HepG2 (cell line): Measurements from ENCODE around the gene ARFGEF3. TPM values are rescaled to one million over a fixed set of nuclear protein-coding genes. Genes with fewer than 3 reads are reported as not detected.

Experiments used
- AHDC1 ChIP-seq: sonication (generic); formaldehyde crosslinking; IDR thresholded peaks from 2 replicates; pipeline ENCODE4 v1.5.1; 2020; ENCODE audit warnings: mild to moderate bottlenecking, missing genetic modification reagents, borderline replicate concordance
- ARID5B ChIP-seq: IDR thresholded peaks from 2 replicates; pipeline ENCODE4 v1.4.0; 2020; ENCODE audit warnings: mild to moderate bottlenecking, missing genetic modification reagents
- CHD4 ChIP-seq: fragments of 200-600 bp; sonication (generic); IDR thresholded peaks from 2 replicates; pipeline ENCODE4 v1.7.0; 2017; ENCODE audit warnings: mild to moderate bottlenecking, low read length, borderline replicate concordance
- DNMT1 ChIP-seq: sonication (generic); formaldehyde crosslinking; IDR thresholded peaks from 2 replicates; pipeline ENCODE4 v1.5.1; 2020; ENCODE audit warnings: mild to moderate bottlenecking, missing genetic modification reagents
- FOXO1 ChIP-seq: sonication (generic); formaldehyde crosslinking; IDR thresholded peaks from 2 replicates; pipeline ENCODE4 v1.4.0; 2020; ENCODE audit warnings: missing genetic modification reagents
- KDM1A ChIP-seq: IDR thresholded peaks from 2 replicates; pipeline ENCODE4 v1.6.1; 2016; ENCODE audit warnings: missing compliant biosample characterization
- MEIS2 ChIP-seq: sonication (generic); formaldehyde crosslinking; IDR thresholded peaks from 2 replicates; pipeline ENCODE4 v1.9.0; 2021; ENCODE audit warnings: mild to moderate bottlenecking, missing genetic modification reagents
- PHB2 ChIP-seq: fragments of 450-650 bp; IDR thresholded peaks from 2 replicates; pipeline ENCODE4 v1.6.1; 2018; ENCODE audit not compliant: partially characterized antibody
- ZFP36L2 ChIP-seq: sonication (generic); formaldehyde crosslinking; IDR thresholded peaks from 2 replicates; pipeline ENCODE4 v1.4.0; 2020; ENCODE audit warnings: missing genetic modification reagents
- ZNF605 ChIP-seq: sonication (generic); formaldehyde crosslinking; IDR thresholded peaks from 2 replicates; pipeline ENCODE4 v1.8.0; 2022; ENCODE audit warnings: mild to moderate bottlenecking, missing genetic modification reagents
- ZNF687 ChIP-seq: sonication (generic); formaldehyde crosslinking; IDR thresholded peaks from 2 replicates; pipeline ENCODE4 v1.5.1; 2020; ENCODE audit warnings: mild to moderate bottlenecking, missing genetic modification reagents, moderate library complexity
- ZNF792 ChIP-seq: IDR thresholded peaks from 2 replicates; pipeline ENCODE4 v1.6.1; 2016
- polyA plus RNA-seq, 8 experiments: library from polyadenylated mRNA; depleted of rRNA in 3 of 8; stranded (reverse) in 7 of 8; unstranded in 1 of 8; fragments of >200 nt; fragmentation: Illumina TruSeq in 4 of 8; extraction: Trizol in 4 of 8; gene quantifications; 2 replicates each; pipeline versions ENCODE4 v1.2.1 to v1.2.3, GENCODE V29; 2011 to 2016; ENCODE audit warnings: low read depth in 4 of 8, missing spikeins in 1 of 8, mixed read lengths in 1 of 8; ENCODE audit not compliant: insufficient read depth in 1 of 8
- total RNA-seq, 5 experiments: library from RNA; depleted of rRNA; stranded (reverse); fragments of >200 nt; fragmentation: Illumina TruSeq; extraction: Trizol; gene quantifications; 2 replicates each; pipeline ENCODE4 v1.2.3, GENCODE V29; 2016; ENCODE audit warnings: low read depth in 1 of 5
- TF ChIP-seq, protein P1 (sequence below): sonication (generic); formaldehyde crosslinking; IDR thresholded peaks from 2 replicates; pipeline ENCODE4 v1.5.0; 2020; ENCODE audit warnings: mild to moderate bottlenecking, missing genetic modification reagents

Gene ARFGEF3
- total and polyA plus RNA-seq, 2 of the 13 experiments (the other 11 are each of a cell fraction or from before 2014, with no cell fraction given) = 0.60 to 2.6 TPM

- TF ChIP-seq MEIS2 (CRISPR knock-in tag) (no peak), FOXO1 (CRISPR knock-in tag) (peak; percentile 28; the same call in 1 of the 2 replicates), ARID5B (CRISPR knock-in tag) (peak; percentile 43; the same call in 1 of the 2 replicates), ZNF687 (CRISPR knock-in tag) (no peak; the same call in 1 of the 2 replicates), DNMT1 (CRISPR knock-in tag) (no peak), ZNF605 (no peak), ZFP36L2 (no peak), ZNF792 (no peak), PHB2 (no peak), KDM1A (0 out of 2 replicates have a peak, but pooled peaks have one; percentile 57), CHD4 (0 out of 2 replicates have a peak, but pooled peaks have one; percentile 16), AHDC1 (CRISPR knock-in tag) (peak; percentile 68; the same call in 1 of the 2 replicates)
- TF ChIP-seq, protein P1, sequence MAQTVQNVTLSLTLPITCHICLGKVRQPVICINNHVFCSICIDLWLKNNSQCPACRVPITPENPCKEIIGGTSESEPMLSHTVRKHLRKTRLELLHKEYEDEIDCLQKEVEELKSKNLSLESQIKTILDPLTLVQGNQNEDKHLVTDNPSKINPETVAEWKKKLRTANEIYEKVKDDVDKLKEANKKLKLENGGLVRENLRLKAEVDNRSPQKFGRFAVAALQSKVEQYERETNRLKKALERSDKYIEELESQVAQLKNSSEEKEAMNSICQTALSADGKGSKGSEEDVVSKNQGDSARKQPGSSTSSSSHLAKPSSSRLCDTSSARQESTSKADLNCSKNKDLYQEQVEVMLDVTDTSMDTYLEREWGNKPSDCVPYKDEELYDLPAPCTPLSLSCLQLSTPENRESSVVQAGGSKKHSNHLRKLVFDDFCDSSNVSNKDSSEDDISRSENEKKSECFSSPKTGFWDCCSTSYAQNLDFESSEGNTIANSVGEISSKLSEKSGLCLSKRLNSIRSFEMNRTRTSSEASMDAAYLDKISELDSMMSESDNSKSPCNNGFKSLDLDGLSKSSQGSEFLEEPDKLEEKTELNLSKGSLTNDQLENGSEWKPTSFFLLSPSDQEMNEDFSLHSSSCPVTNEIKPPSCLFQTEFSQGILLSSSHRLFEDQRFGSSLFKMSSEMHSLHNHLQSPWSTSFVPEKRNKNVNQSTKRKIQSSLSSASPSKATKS (CRISPR knock-in tag) = no peak
Measured at GRCh38 chr6:138115877-138116660, 45.7 kb upstream of the ARFGEF3 start (continued).
